HepG2 (cell line): ENCODE measurements around the gene CDK2. TPM values are rescaled to one million over a fixed set of nuclear protein-coding genes. Genes with fewer than 3 reads are reported as not detected.

Experiments used
- CEBPG ChIP-seq: IDR thresholded peaks from 2 replicates; pipeline ENCODE4 v1.6.1; 2016
- GATA4 ChIP-seq: sonication (generic); IDR thresholded peaks from 2 replicates; pipeline ENCODE4 v1.6.1; 2016; ENCODE audit warnings: antibody characterized with exemption, low read depth, borderline replicate concordance
- GFI1 ChIP-seq: sonication (generic); formaldehyde crosslinking; IDR thresholded peaks from 2 replicates; pipeline ENCODE4 v1.5.0; 2020; ENCODE audit warnings: missing genetic modification reagents, mild to moderate bottlenecking, borderline replicate concordance
- ISL2 ChIP-seq: sonication (generic); formaldehyde crosslinking; IDR thresholded peaks from 2 replicates; pipeline ENCODE4 v1.5.0; 2020; ENCODE audit warnings: missing genetic modification reagents
- SATB2 ChIP-seq: sonication (generic); formaldehyde crosslinking; IDR thresholded peaks from 2 replicates; pipeline ENCODE4 v1.5.0; 2020; ENCODE audit warnings: missing genetic modification reagents
- SMAD9 ChIP-seq: sonication (generic); formaldehyde crosslinking; IDR thresholded peaks from 2 replicates; pipeline ENCODE4 v1.5.1; 2020; ENCODE audit warnings: mild to moderate bottlenecking, missing genetic modification reagents
- SNAI1 ChIP-seq: sonication (generic); formaldehyde crosslinking; IDR thresholded peaks from 2 replicates; pipeline ENCODE4 v1.5.0; 2020; ENCODE audit warnings: mild to moderate bottlenecking, missing genetic modification reagents, borderline replicate concordance
- SOX13 ChIP-seq, 3 experiments: fragments of 450-650 bp in 1 of 3; sonication (generic) in 1 of 3; formaldehyde crosslinking in 1 of 3; IDR thresholded peaks in 2 of 3; conservative IDR thresholded peaks in 1 of 3; 2 replicates each; pipeline versions ENCODE4 v1.5.0 to v1.6.1; 2016 to 2020; ENCODE audit warnings: antibody characterized with exemption in 1 of 3, mild to moderate bottlenecking in 1 of 3, missing compliant biosample characterization in 1 of 3, missing genetic modification reagents in 1 of 3, moderate library complexity in 1 of 3
- TARDBP ChIP-seq: sonication (generic); formaldehyde crosslinking; IDR thresholded peaks from 2 replicates; pipeline ENCODE4 v1.8.0; 2022; ENCODE audit warnings: mild to moderate bottlenecking, missing genetic modification reagents
- ZBED4 ChIP-seq: sonication (generic); formaldehyde crosslinking; IDR thresholded peaks from 2 replicates; pipeline ENCODE4 v1.4.0; 2020; ENCODE audit warnings: missing genetic modification reagents, borderline replicate concordance
- ZBTB42 ChIP-seq: sonication (generic); formaldehyde crosslinking; IDR thresholded peaks from 2 replicates; pipeline ENCODE4 v1.5.0; 2020; ENCODE audit warnings: mild to moderate bottlenecking, missing genetic modification reagents
- ZMYM2 ChIP-seq: sonication (generic); formaldehyde crosslinking; IDR thresholded peaks from 2 replicates; pipeline ENCODE4 v1.8.0; 2022; ENCODE audit warnings: mild to moderate bottlenecking, missing genetic modification reagents
- ZNF282 ChIP-seq: fragments of 450-650 bp; IDR thresholded peaks from 2 replicates; pipeline ENCODE4 v1.6.1; 2018; ENCODE audit not compliant: partially characterized antibody
- ZNF333 ChIP-seq: sonication (generic); formaldehyde crosslinking; IDR thresholded peaks from 2 replicates; pipeline ENCODE4 v1.4.0; 2020; ENCODE audit warnings: mild to moderate bottlenecking, missing genetic modification reagents, borderline replicate concordance
- ZNF629 ChIP-seq: sonication (generic); formaldehyde crosslinking; conservative IDR thresholded peaks from 2 replicates; pipeline ENCODE4 v1.5.0; 2020; ENCODE audit warnings: missing genetic modification reagents
- ZNF713 ChIP-seq: sonication (generic); formaldehyde crosslinking; IDR thresholded peaks from 2 replicates; pipeline ENCODE4 v1.4.0; 2020; ENCODE audit warnings: mild to moderate bottlenecking, missing genetic modification reagents
- ZSCAN31 ChIP-seq: sonication (generic); formaldehyde crosslinking; IDR thresholded peaks from 2 replicates; pipeline ENCODE4 v1.5.0; 2020; ENCODE audit warnings: low read depth, mild to moderate bottlenecking, missing genetic modification reagents
- polyA plus RNA-seq, 8 experiments: library from polyadenylated mRNA; depleted of rRNA in 3 of 8; stranded (reverse) in 7 of 8; unstranded in 1 of 8; fragments of >200 nt; fragmentation: Illumina TruSeq in 4 of 8; extraction: Trizol in 4 of 8; gene quantifications; 2 replicates each; pipeline versions ENCODE4 v1.2.1 to v1.2.3, GENCODE V29; 2011 to 2016; ENCODE audit warnings: low read depth in 4 of 8, missing spikeins in 1 of 8, mixed read lengths in 1 of 8; ENCODE audit not compliant: insufficient read depth in 1 of 8
- total RNA-seq, 5 experiments: library from RNA; depleted of rRNA; stranded (reverse); fragments of >200 nt; fragmentation: Illumina TruSeq; extraction: Trizol; gene quantifications; 2 replicates each; pipeline ENCODE4 v1.2.3, GENCODE V29; 2016; ENCODE audit warnings: low read depth in 1 of 5
- TF ChIP-seq, protein P1 (sequence below): sonication (generic); formaldehyde crosslinking; IDR thresholded peaks from 2 replicates; pipeline ENCODE4 v1.5.1; 2020; ENCODE audit warnings: missing genetic modification reagents, mild to moderate bottlenecking, borderline replicate concordance

CDK2 gene
- total and polyA plus RNA-seq, 2 of the 13 experiments (the other 11 are each of a cell fraction or from before 2014, with no cell fraction given) = 47.5 to 52.6 TPM

GRCh38 chr12:55972042-55972441, 5.4 kb downstream of the CDK2 start (continued):
- TF ChIP-seq ZBED4 (CRISPR knock-in tag) (no peak), ZMYM2 (CRISPR knock-in tag) (no peak), GATA4 (no peak), SMAD9 (CRISPR knock-in tag) (no peak), ZSCAN31 (CRISPR knock-in tag) (no peak), ZNF333 (CRISPR knock-in tag) (no peak), GFI1 (no peak), ISL2 (CRISPR knock-in tag) (no peak), ZNF629 (CRISPR knock-in tag) (no peak), SNAI1 (CRISPR knock-in tag) (no peak), ZBTB42 (CRISPR knock-in tag) (no peak), ZNF282 (no peak), SOX13 (IDR thresholded peaks at IDR 0.05) (no peak), SOX13 (CRISPR knock-in tag; conservative IDR thresholded peaks at IDR 0.05 in 1 of 2, IDR thresholded peaks at IDR 0.05 in 1 of 2) (0 out of 4 replicates have a peak, but pooled peaks of 1 of the 2 experiments have one; percentile 8), ZNF713 (CRISPR knock-in tag) (no peak), CEBPG (CRISPR knock-in tag) (peak; percentile 86), SATB2 (CRISPR knock-in tag) (no peak), TARDBP (no peak)
- TF ChIP-seq, protein P1, sequence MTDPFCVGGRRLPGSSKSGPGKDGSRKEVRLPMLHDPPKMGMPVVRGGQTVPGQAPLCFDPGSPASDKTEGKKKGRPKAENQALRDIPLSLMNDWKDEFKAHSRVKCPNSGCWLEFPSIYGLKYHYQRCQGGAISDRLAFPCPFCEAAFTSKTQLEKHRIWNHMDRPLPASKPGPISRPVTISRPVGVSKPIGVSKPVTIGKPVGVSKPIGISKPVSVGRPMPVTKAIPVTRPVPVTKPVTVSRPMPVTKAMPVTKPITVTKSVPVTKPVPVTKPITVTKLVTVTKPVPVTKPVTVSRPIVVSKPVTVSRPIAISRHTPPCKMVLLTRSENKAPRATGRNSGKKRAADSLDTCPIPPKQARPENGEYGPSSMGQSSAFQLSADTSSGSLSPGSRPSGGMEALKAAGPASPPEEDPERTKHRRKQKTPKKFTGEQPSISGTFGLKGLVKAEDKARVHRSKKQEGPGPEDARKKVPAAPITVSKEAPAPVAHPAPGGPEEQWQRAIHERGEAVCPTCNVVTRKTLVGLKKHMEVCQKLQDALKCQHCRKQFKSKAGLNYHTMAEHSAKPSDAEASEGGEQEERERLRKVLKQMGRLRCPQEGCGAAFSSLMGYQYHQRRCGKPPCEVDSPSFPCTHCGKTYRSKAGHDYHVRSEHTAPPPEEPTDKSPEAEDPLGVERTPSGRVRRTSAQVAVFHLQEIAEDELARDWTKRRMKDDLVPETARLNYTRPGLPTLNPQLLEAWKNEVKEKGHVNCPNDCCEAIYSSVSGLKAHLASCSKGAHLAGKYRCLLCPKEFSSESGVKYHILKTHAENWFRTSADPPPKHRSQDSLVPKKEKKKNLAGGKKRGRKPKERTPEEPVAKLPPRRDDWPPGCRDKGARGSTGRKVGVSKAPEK (CRISPR knock-in tag) = no peak
